Mesenchymal stem cell (in vitro differentiated cells and primary cell): ENCODE data around the gene CELA1.
A peak's percentile ranks its signal among the peaks of the same experiment; 100 is the strongest.

Experiments
- DNase-seq: peaks from one replicate; pipeline ENCODE4 v3.0.0-alpha.2; 2013
- H2AFZ ChIP-seq: one replicate; pipeline ENCODE4 v1.6.1; 2013; ENCODE audit warnings: low read depth, mild to moderate bottlenecking, control low read depth, inconsistent platforms, low read length, moderate library complexity
- H2AK5ac ChIP-seq: 2 replicates; pipeline ENCODE4 v1.6.1; 2013; ENCODE audit warnings: low read length, moderate library complexity, mild to moderate bottlenecking, inconsistent platforms; ENCODE audit not compliant: severe bottlenecking
- H2BK120ac ChIP-seq: one replicate; pipeline ENCODE4 v1.6.1; 2013; ENCODE audit warnings: low read depth, mild to moderate bottlenecking, inconsistent platforms, low read length, moderate library complexity
- H2BK12ac ChIP-seq, 2 experiments: one replicate each; pipeline ENCODE4 v1.6.1; 2013; ENCODE audit warnings: inconsistent platforms in 2 of 2, low read length in 2 of 2, mild to moderate bottlenecking in 2 of 2, moderate library complexity in 2 of 2, control low read depth in 1 of 2
- H2BK15ac ChIP-seq: one replicate; pipeline ENCODE4 v1.6.1; 2013; ENCODE audit warnings: mild to moderate bottlenecking, low read depth, inconsistent platforms; ENCODE audit not compliant: poor library complexity, severe bottlenecking
- H2BK5ac ChIP-seq: 2 replicates; pipeline ENCODE4 v1.6.1; 2013; ENCODE audit warnings: low read depth, mild to moderate bottlenecking, low read length, control low read depth, inconsistent platforms; ENCODE audit not compliant: poor library complexity, severe bottlenecking
- H3K14ac ChIP-seq, 2 experiments: one replicate each; pipeline ENCODE4 v1.6.1; 2013; ENCODE audit warnings: inconsistent platforms in 2 of 2, low read length in 2 of 2, control low read depth in 1 of 2, mild to moderate bottlenecking in 1 of 2, moderate library complexity in 1 of 2
- H3K18ac ChIP-seq, 2 experiments: one replicate each; pipeline ENCODE4 v1.6.1; 2013; ENCODE audit warnings: inconsistent platforms in 2 of 2, low read length in 2 of 2, control low read depth in 1 of 2, low read depth in 1 of 2, mild to moderate bottlenecking in 1 of 2
- H3K23ac ChIP-seq, 2 experiments: one replicate each; pipeline ENCODE4 v1.6.1; 2013; ENCODE audit warnings: inconsistent platforms in 2 of 2, low read length in 2 of 2, mild to moderate bottlenecking in 2 of 2, moderate library complexity in 2 of 2, control low read depth in 1 of 2
- H3K27ac ChIP-seq: 2 replicates; pipeline ENCODE4 v1.5.1; 2013; ENCODE audit warnings: mild to moderate bottlenecking, moderate library complexity, low read length, control low read depth, inconsistent platforms; ENCODE audit not compliant: poor library complexity, severe bottlenecking
- H3K27me3 ChIP-seq, 2 experiments: 2 replicates each; pipeline versions ENCODE4 v1.6.1 to v1.7.0; 2013; ENCODE audit warnings: low read length in 2 of 2, mild to moderate bottlenecking in 2 of 2, moderate library complexity in 2 of 2, control low read depth in 1 of 2, inconsistent platforms in 1 of 2; ENCODE audit not compliant: control insufficient read depth in 1 of 2, insufficient read depth in 1 of 2
- H3K36me3 ChIP-seq, 2 experiments: 2 replicates each; pipeline versions ENCODE4 v1.6.1 to v1.7.0; 2013; ENCODE audit warnings: low read length in 2 of 2, control low read depth in 1 of 2, inconsistent platforms in 1 of 2, low read depth in 1 of 2, mild to moderate bottlenecking in 1 of 2; ENCODE audit not compliant: insufficient read depth in 2 of 2, control insufficient read depth in 1 of 2
- H3K4ac ChIP-seq, 2 experiments: one replicate each; pipeline ENCODE4 v1.6.1; 2013; ENCODE audit warnings: inconsistent platforms in 2 of 2, low read length in 2 of 2, mild to moderate bottlenecking in 2 of 2, moderate library complexity in 2 of 2, control low read depth in 1 of 2, low read depth in 1 of 2
- H3K4me1 ChIP-seq: 2 replicates; pipeline ENCODE4 v1.6.1; 2013; ENCODE audit warnings: low read depth, low read length, control low read depth; ENCODE audit not compliant: control insufficient read depth, insufficient read depth
- H3K4me2 ChIP-seq: 2 replicates; pipeline ENCODE4 v1.6.1; 2013; ENCODE audit warnings: low read length, mild to moderate bottlenecking, inconsistent platforms; ENCODE audit not compliant: poor library complexity, severe bottlenecking
- H3K4me3 ChIP-seq, 2 experiments: 2 replicates each; pipeline versions ENCODE4 v1.5.1 to v1.7.0; 2013; ENCODE audit warnings: low read length in 2 of 2, mild to moderate bottlenecking in 2 of 2, control low read depth in 1 of 2, low read depth in 1 of 2; ENCODE audit not compliant: insufficient read depth in 1 of 2
- H3K79me1 ChIP-seq: replicated peaks from 2 replicates; pipeline ENCODE4 v1.6.1; 2013; ENCODE audit warnings: mild to moderate bottlenecking, control low read depth, low read length, inconsistent platforms; ENCODE audit not compliant: poor library complexity, severe bottlenecking
- H3K9ac ChIP-seq: 2 replicates; pipeline ENCODE4 v1.7.0; 2013; ENCODE audit warnings: mild to moderate bottlenecking, low read length, moderate library complexity
- H3K9me3 ChIP-seq: 2 replicates; pipeline ENCODE4 v1.7.0; 2013; ENCODE audit warnings: mild to moderate bottlenecking, low read length; ENCODE audit not compliant: control insufficient read depth
- H4K8ac ChIP-seq: one replicate; pipeline ENCODE4 v1.6.1; 2013; ENCODE audit warnings: inconsistent platforms, mild to moderate bottlenecking, low read length, moderate library complexity
- H4K91ac ChIP-seq: one replicate; pipeline ENCODE4 v1.6.1; 2013; ENCODE audit warnings: mild to moderate bottlenecking, low read length, inconsistent platforms
- WGBS: methylation state at CpG from one replicate; pipeline ENCODE4 v1.1.7; 2013; ENCODE audit warnings: mixed read lengths; 5-methylcytosine and 5-hydroxymethylcytosine counted together

Gene CELA1

DNA sequence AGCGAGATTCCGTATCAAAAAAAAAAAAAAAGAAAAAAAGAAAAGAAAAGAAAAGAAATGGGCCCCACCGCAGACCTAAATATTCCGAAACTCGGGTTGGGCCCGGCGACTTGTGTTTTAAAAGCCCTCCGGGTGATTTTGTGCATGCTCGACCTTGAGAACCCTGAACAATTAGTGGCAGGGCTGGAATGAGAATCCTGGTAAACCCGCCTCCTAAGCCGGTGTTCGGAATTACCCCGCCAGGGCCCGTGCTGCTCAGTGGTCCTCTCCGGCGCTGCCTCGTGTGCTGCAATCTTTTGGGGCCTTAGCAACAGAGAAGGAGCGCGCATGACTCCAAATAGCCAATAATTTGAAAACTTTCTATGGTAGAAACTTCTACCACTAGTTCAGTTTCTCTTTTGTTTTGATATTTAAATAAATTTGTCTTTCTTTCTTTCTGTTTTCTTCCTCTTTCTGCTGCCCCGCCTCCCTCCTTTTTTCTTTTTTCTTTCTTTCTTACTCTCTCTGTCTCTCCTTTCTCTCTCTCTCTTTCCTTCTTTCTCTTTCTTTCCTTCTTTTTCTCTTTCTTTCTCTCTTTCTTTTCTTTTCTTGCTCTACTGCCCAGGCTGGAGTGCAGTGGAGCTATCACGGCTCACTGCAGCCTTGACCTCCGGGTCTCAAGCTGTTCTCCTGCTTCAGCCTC lies 46.2 kb upstream of the CELA1 start:
- Histone ChIP-seq H2BK15ac (no peak overlapping the region), H3K4ac (no peak overlapping the region), H3K27me3 (peaks cover 0 to 12% of the 10 kb centered on the region in 2 experiments), H3K9ac (peak overlapping the region; percentile 68), H3K36me3 (no peaks in the 10 kb centered on the region), H3K9me3 (no peaks in the 10 kb centered on the region), H3K79me1 (no peaks in the 10 kb centered on the region), H2BK120ac (no peak overlapping the region), H2BK5ac (no peak overlapping the region), H3K14ac (no peak overlapping the region), H3K18ac (peak overlapping the region in 1 of 2 experiments; percentile 25), H3K4me1 (peaks cover 26% of the 10 kb centered on the region), H3K4me3 (peak overlapping the region in 1 of 2 experiments; percentile 55), H4K8ac (peak overlapping the region; percentile 69), H2AK5ac (no peak overlapping the region), H3K4me2 (peak overlapping the region; percentile 85), H2BK12ac (peak overlapping the region in 1 of 2 experiments; percentile 42), H2AFZ (no peak overlapping the region), H3K23ac (no peak overlapping the region), H3K27ac (no peak overlapping the region), H4K91ac (no peak overlapping the region)
- peak; percentile 89 for DNase-seq
- WGBS: 28% methylated on average over 20 of the region's 22 CpGs

GRCh38 chr12:51391283-51392123 lies 45.0 kb upstream of the CELA1 start, which contains the start of gene GALNT6:
Gene GALNT6 (minus strand): TSS chr12:51391406. CDS start chr12:51379781, 11,625 bp downstream.
- Histone ChIP-seq H4K91ac (peak within 1 kb of the TSS; percentile 84), H3K79me1 (no peaks in the 10 kb centered on the region), H3K27ac (no peak within 1 kb of the TSS), H3K9ac (peak within 1 kb of the TSS; percentile 68), H3K27me3 (peaks cover 0 to 12% of the 10 kb centered on the region in 2 experiments), H3K18ac (peak within 1 kb of the TSS; percentile 76 to 85), H3K23ac (peak within 1 kb of the TSS in 1 of 2 experiments; percentile 34), H4K8ac (peak within 1 kb of the TSS; percentile 79), H3K9me3 (no peaks in the 10 kb centered on the region), H2AK5ac (peak within 1 kb of the TSS; percentile 19), H2BK120ac (peak within 1 kb of the TSS; percentile 11), H3K14ac (peak within 1 kb of the TSS in 1 of 2 experiments; percentile 13), H3K4me1 (peaks cover 26% of the 10 kb centered on the region), H2BK5ac (no peak within 1 kb of the TSS), H2BK15ac (peak within 1 kb of the TSS; percentile 73), H3K4ac (peak within 1 kb of the TSS; percentile 70 to 89), H2BK12ac (peak within 1 kb of the TSS; percentile 11 to 96), H3K4me2 (peak within 1 kb of the TSS; percentile 94), H2AFZ (peak within 1 kb of the TSS; percentile 69), H3K4me3 (peak within 1 kb of the TSS; percentile 61 to 70), H3K36me3 (no peaks in the 10 kb centered on the region)
- DNase-seq: peak; percentile 34
- WGBS: under 1% methylated on average over 56 of the region's 73 CpGs

DNA sequence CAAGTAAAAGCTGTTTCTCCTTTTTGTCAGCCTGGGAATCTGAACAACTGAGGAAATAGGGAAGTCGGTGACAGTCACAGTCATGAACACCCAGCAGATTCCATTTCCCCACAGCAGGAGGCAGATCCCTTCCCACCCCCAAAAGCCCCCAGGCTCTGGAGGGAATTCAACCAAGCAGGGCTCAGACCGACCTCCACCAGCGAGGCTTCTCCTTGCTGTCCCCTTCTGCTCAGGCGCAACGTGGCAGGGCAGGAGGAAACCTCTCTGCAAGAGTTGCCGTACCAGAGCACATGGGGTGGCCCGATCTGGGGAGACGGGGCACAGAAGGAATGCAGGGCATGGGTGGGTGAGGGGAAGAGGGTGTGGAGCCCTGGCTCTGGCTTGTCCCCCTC lies 44.4 kb upstream of the CELA1 start:
- Histone ChIP-seq H3K9me3 (no peaks in the 10 kb centered on the region), H3K4me1 (peaks cover 26% of the 10 kb centered on the region), H3K4me2 (peak overlapping the region; percentile 94), H2AK5ac (no peak overlapping the region), H3K9ac (peak overlapping the region; percentile 63), H3K4ac (peak overlapping the region in 1 of 2 experiments; percentile 89), H3K4me3 (peak overlapping the region; percentile 5 to 70), H3K27me3 (peaks cover 0 to 12% of the 10 kb centered on the region in 2 experiments), H2BK120ac (no peak overlapping the region), H3K36me3 (no peaks in the 10 kb centered on the region), H2AFZ (peak overlapping the region; percentile 47), H2BK12ac (peak overlapping the region; percentile 11 to 96), H4K91ac (peak overlapping the region; percentile 84), H4K8ac (peak overlapping the region; percentile 79), H3K18ac (peak overlapping the region; percentile 76 to 85), H3K79me1 (no peaks in the 10 kb centered on the region), H2BK15ac (no peak overlapping the region), H2BK5ac (no peak overlapping the region), H3K27ac (no peak overlapping the region), H3K14ac (peak overlapping the region in 1 of 2 experiments; percentile 13), H3K23ac (no peak overlapping the region)
- 20% methylated on average over 6 of the region's 8 CpGs for WGBS
- peak; percentile 50 for DNase-seq

DNA sequence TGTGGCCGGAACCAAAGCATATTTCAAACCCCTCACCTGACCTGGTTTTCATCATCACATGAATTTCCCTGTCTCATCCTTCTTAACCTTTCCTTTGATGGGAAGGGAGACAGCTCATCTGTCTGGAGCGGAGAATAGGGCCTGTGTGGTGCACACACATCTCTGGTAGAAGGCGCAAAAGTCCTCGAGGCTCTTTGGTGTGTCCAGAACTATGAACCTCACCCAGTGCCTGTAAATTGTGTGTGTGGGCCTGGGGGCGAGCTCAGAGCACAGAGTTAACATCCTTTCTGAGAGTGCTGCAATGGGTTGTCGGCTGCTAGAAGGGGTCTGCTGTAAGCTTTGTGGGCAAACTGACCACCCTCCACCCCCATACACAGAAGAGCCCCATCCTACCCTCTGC lies 44.0 kb upstream of the CELA1 start:
- Histone ChIP-seq H3K4me1 (peaks cover 26% of the 10 kb centered on the region), H3K79me1 (no peaks in the 10 kb centered on the region), H3K4ac (peak overlapping the region; percentile 35 to 70), H2BK12ac (peak overlapping the region in 1 of 2 experiments; percentile 11), H2BK15ac (no peak overlapping the region), H2AFZ (peak overlapping the region; percentile 47), H3K14ac (no peak overlapping the region), H2BK5ac (no peak overlapping the region), H2BK120ac (no peak overlapping the region), H3K9me3 (no peaks in the 10 kb centered on the region), H3K9ac (no peak overlapping the region), H3K23ac (no peak overlapping the region), H4K91ac (peak overlapping the region; percentile 28), H3K27me3 (peaks cover 0 to 12% of the 10 kb centered on the region in 2 experiments), H3K4me3 (no peak overlapping the region), H3K4me2 (no peak overlapping the region), H3K36me3 (no peaks in the 10 kb centered on the region), H4K8ac (peak overlapping the region; percentile 79), H3K27ac (no peak overlapping the region), H2AK5ac (peak overlapping the region; percentile 19), H3K18ac (peak overlapping the region; percentile 38 to 76)
- no peak for DNase-seq
- 81% methylated on average over 6 of the region's 6 CpGs for WGBS
